Omental fat pad (tissue), 4 donors: ENCODE measurements around the gene TLDC2. TPM values are rescaled to one million over a fixed set of nuclear protein-coding genes. Genes with fewer than 3 reads are reported as not detected.
"Not testable (repeated sequence)": the region's sequence is repeated elsewhere in the genome, so short reads cannot be mapped to it uniquely, and the experiment has no call there.

Source experiments
- ATAC-seq: fragments of 150-250 bp; one replicate; pipeline ENCODE4 v1.9.1; 2016; ENCODE audit warnings: mild to moderate bottlenecking, moderate library complexity; ENCODE audit not compliant: low FRiP score
- DNase-seq: peaks from one replicate; pipeline ENCODE4 v3.0.0-alpha.2; 2019; ENCODE audit warnings: low spot score
- total RNA-seq, 4 donors: library from RNA; depleted of rRNA; stranded (reverse); fragments of >200 nt; gene quantifications; one replicate each; pipeline ENCODE4 v1.1.0, GENCODE V29; 2016
- TF ChIP-seq, protein P1 (sequence below), 3 donors: fragments of 450-650 bp; IDR thresholded peaks; one replicate each; pipeline ENCODE4 v1.5.1; 2016 to 2017; ENCODE audit warnings: antibody characterized with exemption in 3 of 3, mild to moderate bottlenecking in 3 of 3, moderate library complexity in 2 of 3

Gene TLDC2
- total RNA-seq, 4 donors from 2014 or later = 0.63 TPM; not detected in 3

GRCh38 chr20:36932476-36933426, 56.8 kb downstream of the TLDC2 start:
- TF ChIP-seq, protein P1, sequence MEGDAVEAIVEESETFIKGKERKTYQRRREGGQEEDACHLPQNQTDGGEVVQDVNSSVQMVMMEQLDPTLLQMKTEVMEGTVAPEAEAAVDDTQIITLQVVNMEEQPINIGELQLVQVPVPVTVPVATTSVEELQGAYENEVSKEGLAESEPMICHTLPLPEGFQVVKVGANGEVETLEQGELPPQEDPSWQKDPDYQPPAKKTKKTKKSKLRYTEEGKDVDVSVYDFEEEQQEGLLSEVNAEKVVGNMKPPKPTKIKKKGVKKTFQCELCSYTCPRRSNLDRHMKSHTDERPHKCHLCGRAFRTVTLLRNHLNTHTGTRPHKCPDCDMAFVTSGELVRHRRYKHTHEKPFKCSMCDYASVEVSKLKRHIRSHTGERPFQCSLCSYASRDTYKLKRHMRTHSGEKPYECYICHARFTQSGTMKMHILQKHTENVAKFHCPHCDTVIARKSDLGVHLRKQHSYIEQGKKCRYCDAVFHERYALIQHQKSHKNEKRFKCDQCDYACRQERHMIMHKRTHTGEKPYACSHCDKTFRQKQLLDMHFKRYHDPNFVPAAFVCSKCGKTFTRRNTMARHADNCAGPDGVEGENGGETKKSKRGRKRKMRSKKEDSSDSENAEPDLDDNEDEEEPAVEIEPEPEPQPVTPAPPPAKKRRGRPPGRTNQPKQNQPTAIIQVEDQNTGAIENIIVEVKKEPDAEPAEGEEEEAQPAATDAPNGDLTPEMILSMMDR (IDR thresholded peaks at IDR 0.05) = no peak
- ATAC-seq = no peak
- DNase-seq = no peak

GRCh38 chr20:36933571-36933970, 57.6 kb downstream of the TLDC2 start:
- not testable (repeated sequence) for DNase-seq

DNA sequence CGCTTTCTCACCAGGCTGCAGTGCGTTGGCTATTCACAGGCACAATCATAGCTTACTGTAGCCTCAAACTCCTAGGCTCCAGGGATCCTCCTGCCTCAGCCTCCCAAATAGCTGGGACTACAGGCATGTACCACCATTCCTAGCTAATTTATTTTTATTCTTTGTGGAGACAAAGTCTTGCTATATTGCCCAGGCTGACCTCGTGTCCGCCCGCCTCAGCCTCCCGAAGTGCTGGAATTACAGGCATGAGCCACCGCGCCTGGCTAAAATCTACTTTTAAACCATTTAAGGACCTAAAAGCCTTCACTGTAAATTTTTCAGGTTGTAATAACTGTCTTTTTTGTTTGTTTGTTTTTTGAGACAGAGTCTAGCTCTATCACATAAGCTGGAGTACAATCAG, 60.4 kb downstream of the TLDC2 start:
- TF ChIP-seq, protein P1 (IDR thresholded peaks at IDR 0.05) = no peak
- DNase-seq (no peak), ATAC-seq (no peak)

More at GRCh38 chr20:36933571-36933970, 57.6 kb downstream of the TLDC2 start:
- ATAC-seq = not testable (repeated sequence)

- not testable (repeated sequence) for DNase-seq, ATAC-seq
Measured at GRCh38 chr20:36936761-36937401, 60.9 kb downstream of the TLDC2 start.

DNA sequence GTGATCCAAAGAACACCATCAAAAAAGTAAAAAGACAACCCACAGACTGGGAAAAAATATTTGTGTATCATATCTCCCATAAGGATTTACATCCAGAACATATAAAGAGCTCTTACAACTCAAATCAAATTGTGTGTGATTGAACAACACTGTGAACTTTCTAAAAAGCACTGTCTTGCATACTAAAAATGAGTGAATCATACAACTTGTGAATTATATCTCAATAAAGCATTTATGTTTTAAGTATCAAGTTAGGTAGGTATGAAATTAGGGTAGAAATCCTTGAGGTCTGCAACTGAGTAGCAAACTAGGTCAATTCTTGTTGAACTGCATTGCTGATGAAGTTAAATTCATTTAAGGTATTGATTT, 61.4 kb downstream of the TLDC2 start:
- ATAC-seq (no peak), DNase-seq (no peak)
- TF ChIP-seq, protein P1 (IDR thresholded peaks at IDR 0.05) = no peak

GRCh38 chr20:36941401-36941835, 65.5 kb downstream of the TLDC2 start:
- TF ChIP-seq, protein P1 (IDR thresholded peaks at IDR 0.05) = no peak
- DNase-seq (no peak), ATAC-seq (peak; percentile 30)

Other genes with a start within 250 kb of the TLDC2 start
- 1 to 10 TPM; 1.1 to 3.2 (median 1.6) TPM for gene SLA2, start 229.9 kb upstream of the TLDC2 start, total RNA-seq
- gene NDRG3, start 130.0 kb upstream of the TLDC2 start, total RNA-seq = 10 to 100 TPM in 3 of 4 donors, 1 to 10 TPM in 1; 9.5 to 16.4 (median 14.3) TPM
- 10 to 100 TPM in 1 of 4 donors, 1 to 10 TPM in 3; 4.5 to 13.9 (median 5.0) TPM for gene DSN1, start 102.4 kb upstream of the TLDC2 start, total RNA-seq
- gene SAMHD1, start 75.6 kb downstream of the TLDC2 start, total RNA-seq = 100 to 1,000 TPM; 295 to 471 (median 350) TPM
- 1 to 10 TPM; 2.6 to 8.7 (median 5.3) TPM for gene RBL1, start 219.9 kb downstream of the TLDC2 start, total RNA-seq